K562 (cell line): ENCODE measurements around the gene TMEM121. TPM values are rescaled to one million over a fixed set of nuclear protein-coding genes. Genes with fewer than 3 reads are reported as not detected.

ENCODE experiments used
- ATAC-seq: fragments of 200-7000 bp; cut with Tn5 transposase; 3 replicates; pipeline ENCODE4 v1.9.1; 2020; ENCODE audit warnings: moderate library complexity
- BruUV-seq: library from RNA; stranded (reverse); fragments of 400-500 nt; replicated peaks from 2 replicates; lab custom pipeline; 2021; lab: Mats Ljungman, UMichigan
- CTCF ChIA-PET: fragments of 300-600 bp; formaldehyde crosslinking; extraction: SDS; loops from one replicate; lab custom pipeline; 2021; ENCODE audit warnings: low intra/inter-chr PET ratio; lab: Yijun Ruan, JAX
- POLR2A ChIA-PET: fragments of 300-600, 350-650 bp; sonication (Branson Sonifier 250); formaldehyde crosslinking; extraction: SDS; loops from one replicate; lab custom pipeline; 2021; ENCODE audit warnings: antibody characterized with exemption, inconsistent platforms; lab: Yijun Ruan, JAX
- DNase-seq, 4 experiments: peaks; one replicate each; pipeline versions ENCODE4 v3.0.0 to v3.0.0-alpha.2; 2011 to 2018; ENCODE audit warnings: low spot score in 3 of 4, mixed read lengths in 3 of 4; ENCODE audit errors: extremely low read depth in 1 of 4
- FAIRE-seq: peaks from 2 replicates; lab custom pipeline; 2011; peaks lifted over from hg19 to GRCh38; lab: Jason Lieb, UNC
- H2AFZ ChIP-seq: 2 replicates; pipeline ENCODE4 v1.6.0; 2011; ENCODE audit warnings: low read depth, low read length, control low read depth, inconsistent platforms
- H3K27ac ChIP-seq: fragments of 200-600 bp; 3 replicates; pipeline ENCODE4 v1.8.0; 2011; ENCODE audit warnings: low read depth, mild to moderate bottlenecking, control low read depth, inconsistent platforms, low read length, moderate library complexity, mixed read lengths; ENCODE audit errors: extremely low read depth
- H3K27me3 ChIP-seq, 2 experiments: fragments of 300-600 bp in 1 of 2; 2 replicates in 1 of 2; 3 replicates in 1 of 2; pipeline versions ENCODE4 v1.6.0 to v1.8.0; 2011; ENCODE audit warnings: inconsistent platforms in 2 of 2, low read length in 2 of 2, mild to moderate bottlenecking in 1 of 2, mixed read lengths in 1 of 2, moderate library complexity in 1 of 2; ENCODE audit not compliant: control insufficient read depth in 2 of 2, insufficient read depth in 2 of 2
- H3K36me3 ChIP-seq: fragments of 300-600 bp; 3 replicates; pipeline ENCODE4 v1.8.0; 2011; ENCODE audit warnings: mild to moderate bottlenecking, low read length, inconsistent platforms; ENCODE audit not compliant: control insufficient read depth, insufficient read depth
- H3K4me1 ChIP-seq, 2 experiments: fragments of 200-600 bp in 1 of 2; replicated peaks in 1 of 2; 2 replicates in 1 of 2; 3 replicates in 1 of 2; pipeline versions ENCODE4 v1.5.1 to v1.8.0; 2011; ENCODE audit warnings: inconsistent platforms in 2 of 2, low read length in 2 of 2, mild to moderate bottlenecking in 1 of 2, mixed read lengths in 1 of 2, moderate library complexity in 1 of 2; ENCODE audit not compliant: control insufficient read depth in 2 of 2, insufficient read depth in 2 of 2
- H3K4me2 ChIP-seq: 2 replicates; pipeline ENCODE4 v1.6.1; 2011; ENCODE audit warnings: low read length, control low read depth, inconsistent platforms, mixed read lengths; ENCODE audit not compliant: insufficient read depth
- H3K4me3 ChIP-seq: fragments of 200-600 bp; sonication (generic), shearing (Covaris generic); 2 replicates; pipeline ENCODE4 v1.5.1; 2016; ENCODE audit warnings: control low read depth, inconsistent platforms
- H3K79me2 ChIP-seq: fragments of 200-600 bp; 3 replicates; pipeline ENCODE4 v1.8.0; 2011; ENCODE audit warnings: low read length, inconsistent platforms; ENCODE audit not compliant: control insufficient read depth, insufficient read depth
- H3K9ac ChIP-seq, 2 experiments: 2 replicates each; pipeline versions ENCODE4 v1.6.0 to v1.6.1; 2011; ENCODE audit warnings: low read depth in 2 of 2, low read length in 2 of 2, control low read depth in 1 of 2, inconsistent platforms in 1 of 2, mild to moderate bottlenecking in 1 of 2, mixed read lengths in 1 of 2; ENCODE audit not compliant: insufficient read depth in 1 of 2
- H3K9me1 ChIP-seq: one replicate; pipeline ENCODE4 v1.6.0; 2011; ENCODE audit warnings: inconsistent platforms, mild to moderate bottlenecking, low read length, moderate library complexity; ENCODE audit not compliant: control insufficient read depth, insufficient read depth
- H3K9me3 ChIP-seq: replicated peaks from 2 replicates; pipeline ENCODE4 v1.5.1; 2011; ENCODE audit warnings: low read depth, low read length, inconsistent platforms; ENCODE audit not compliant: control insufficient read depth, insufficient read depth
- H4K20me1 ChIP-seq: replicated peaks from 2 replicates; pipeline ENCODE4 v1.6.1; 2011; ENCODE audit warnings: low read length, inconsistent platforms, mixed read lengths; ENCODE audit not compliant: control insufficient read depth, insufficient read depth
- ESRRB ChIP-seq: fragments of 250-450 bp; sonication (Bioruptor Pico); IDR thresholded peaks from 2 replicates; pipeline ENCODE4 v1.5.0; 2020; ENCODE audit warnings: mild to moderate bottlenecking, moderate library complexity, borderline replicate concordance
- HNRNPL ChIP-seq: fragments of 200-400 bp; formaldehyde crosslinking; IDR thresholded peaks from 2 replicates; pipeline ENCODE4 v1.6.1; 2017; ENCODE audit warnings: low read depth, mild to moderate bottlenecking, low read length
- NR2C1 ChIP-seq, 2 experiments: fragments of 450-650 bp; IDR thresholded peaks; 2 replicates each; pipeline ENCODE4 v1.6.1; 2017; ENCODE audit warnings: mild to moderate bottlenecking in 2 of 2, antibody characterized with exemption in 1 of 2, inconsistent platforms in 1 of 2, missing compliant biosample characterization in 1 of 2, missing genetic modification characterization in 1 of 2
- PHTF2 ChIP-seq: fragments of 250-450 bp; sonication (Bioruptor Pico); IDR thresholded peaks from 2 replicates; pipeline ENCODE4 v1.5.0; 2021; ENCODE audit warnings: mild to moderate bottlenecking
- POLR2G ChIP-seq: fragments of 200-400 bp; formaldehyde crosslinking; IDR thresholded peaks from 2 replicates; pipeline ENCODE4 v1.6.1; 2017; ENCODE audit warnings: low read depth, mild to moderate bottlenecking, antibody characterized with exemption, low read length, moderate library complexity
- ZBTB33 ChIP-seq: sonication (generic); formaldehyde crosslinking; IDR thresholded peaks from 2 replicates; pipeline ENCODE4 v1.8.1; 2023; ENCODE audit warnings: mild to moderate bottlenecking, missing genetic modification reagents
- ZBTB7A ChIP-seq: IDR thresholded peaks from 2 replicates; pipeline ENCODE4 v1.6.1; 2011; ENCODE audit warnings: low read depth, mild to moderate bottlenecking, low read length, moderate library complexity, borderline replicate concordance; ENCODE audit not compliant: control insufficient read depth
- ZFX ChIP-seq: sonication (generic); formaldehyde crosslinking; IDR thresholded peaks from 2 replicates; pipeline ENCODE4 v1.8.0; 2022; ENCODE audit warnings: mild to moderate bottlenecking, missing genetic modification reagents, moderate library complexity
- WGBS: fragments of 100-300 bp; shearing (Covaris generic); methylation state at CpG from one replicate; pipeline ENCODE4 v1.1.6; 2016; ENCODE audit warnings: low coverage, mixed read lengths; ENCODE audit not compliant: insufficient coverage; ENCODE audit errors: missing lambda C conversion rate; 5-methylcytosine and 5-hydroxymethylcytosine counted together
- in situ Hi-C: fragments of 300-500 bp; cut with MboI; formaldehyde crosslinking; loops from 4 replicates; pipeline ENCODE4 v1.15.0; 2018; ENCODE audit warnings: inconsistent platforms, mixed read lengths
- intact Hi-C: fragments of 100-400 bp; cut with micrococcal nuclease; formaldehyde crosslinking; loops from 2 replicates; pipeline ENCODE4 v1.14.2; 2022
- polyA plus RNA-seq, 8 experiments: library from polyadenylated mRNA; depleted of rRNA in 4 of 8; stranded (reverse) in 5 of 8; unstranded in 3 of 8; fragments of >200 nt; fragmentation: Nextera tagmentation in 2 of 8; fragmentation: Illumina TruSeq in 1 of 8; extraction: Ambion mirVana in 2 of 8; extraction: Trizol in 1 of 8; gene quantifications; 2 replicates each; pipeline versions ENCODE4 v1.2.1 to v1.2.3, GENCODE V29; 2011 to 2014; ENCODE audit warnings: inconsistent platforms in 1 of 8, missing spikeins in 1 of 8
- total RNA-seq, 7 experiments: library from RNA; depleted of rRNA in 6 of 7; stranded (reverse); fragments of >200 nt in 6 of 7; fragmentation: Illumina TruSeq in 2 of 7; extraction: Trizol in 2 of 7; gene quantifications; 2 replicates each; pipeline versions ENCODE4 v1.2.1 to v1.2.3, GENCODE V29; 2011 to 2021; ENCODE audit warnings: low replicate concordance in 1 of 7
- TF ChIP-seq, protein P1 (sequence below), 2 experiments: fragments of 450-650 bp; IDR thresholded peaks; 2 replicates each; pipeline ENCODE4 v1.6.1; 2016

TMEM121 gene
- total and polyA plus RNA-seq, 9 of the 15 experiments (the other 6 are each of a cell fraction or from before 2014, with no cell fraction given), result 0.31 to 0.36 TPM; not detected in 7

DNA sequence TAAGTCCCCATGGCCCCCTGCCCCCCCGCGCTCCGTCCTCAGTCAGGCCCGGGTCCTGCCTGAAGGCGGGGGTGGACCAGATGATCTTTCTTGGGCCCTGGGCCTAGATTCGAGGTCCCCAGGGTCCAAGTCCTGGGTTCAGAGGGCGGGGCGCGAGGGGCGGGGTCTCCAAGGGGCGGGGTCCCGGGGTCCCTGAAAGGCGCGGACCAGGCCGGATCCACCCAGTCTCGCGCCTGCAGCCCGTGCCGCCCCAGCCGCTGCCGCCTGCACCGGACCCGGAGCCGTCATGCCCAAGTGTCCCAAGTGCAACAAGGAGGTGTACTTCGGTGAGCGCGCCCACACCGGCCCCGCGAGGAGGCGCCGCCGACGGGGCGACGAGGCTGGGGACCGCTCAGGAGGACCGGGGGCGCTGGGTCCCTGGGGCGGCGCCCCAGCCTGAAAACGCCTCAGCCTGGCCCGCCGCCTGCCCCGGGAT, 39.4 kb upstream of the TMEM121 start:
- intact Hi-C loops (loop anchor here (5.0 kb wide), 1 partner anchor 40 kb away; no protein-coding TSS in a partner anchor), in situ Hi-C loops (loop anchor here (5.0 kb wide), 1 partner anchor 115 kb away; no protein-coding TSS in a partner anchor)
- peaks cover 10 to 89% of the 10 kb centered on the region in 2 experiments for H3K4me1 ChIP-seq
- ATAC-seq, result no peak
- DNase-seq, result no peak
- no peaks in the 10 kb centered on the region for H3K9me3 ChIP-seq
- no peak overlapping the region for H3K4me2 ChIP-seq
- no peak overlapping the region for H3K27ac ChIP-seq
- H3K79me2 ChIP-seq, result peaks cover 3% of the 10 kb centered on the region; the same call in 2 of the 3 replicates
- 93% methylated on average over 8 of the region's 45 CpGs for WGBS
- BruUV-seq, result no TSS peak
- H4K20me1 ChIP-seq, result peaks cover 3% of the 10 kb centered on the region
- no peaks in the 10 kb centered on the region for H3K27me3 ChIP-seq
- H3K36me3 ChIP-seq, result no peaks in the 10 kb centered on the region
- H3K4me3 ChIP-seq, result no peak overlapping the region
- H3K9me1 ChIP-seq, result no peaks in the 10 kb centered on the region
- H3K9ac ChIP-seq, result no peak overlapping the region
- CTCF ChIA-PET, result no interaction called here
- FAIRE-seq, result no peak
- POLR2A ChIA-PET, result no interaction called here
- H2AFZ ChIP-seq, result no peak overlapping the region
- TF ChIP-seq HNRNPL, result 0 out of 2 replicates have a peak, but pooled peaks have one; percentile 15
- no peak for TF ChIP-seq ESRRB (CRISPR knock-in tag)

- ATAC-seq, result no peak
- H3K9ac ChIP-seq, result peak overlapping the region in 1 of 2 experiments; percentile 26; a peak in 1 of 4 replicates
- H3K36me3 ChIP-seq, result peaks cover under 1% of the 10 kb centered on the region; the same call in 1 of the 3 replicates
- peaks cover 5% of the 10 kb centered on the region; the same call in 2 of the 3 replicates for H3K79me2 ChIP-seq
- WGBS, result 35% methylated on average over 7 of the region's 48 CpGs
- no TSS peak for BruUV-seq
- intact Hi-C loops (loop anchor here (5.0 kb wide), 1 partner anchor 40 kb away; no protein-coding TSS in a partner anchor), in situ Hi-C loops (loop anchor here (5.0 kb wide), 1 partner anchor 115 kb away; no protein-coding TSS in a partner anchor)
- peaks cover 6% of the 10 kb centered on the region for H4K20me1 ChIP-seq
- H3K9me3 ChIP-seq, result no peaks in the 10 kb centered on the region
- no peak overlapping the region for H3K4me3 ChIP-seq
- no peaks in the 10 kb centered on the region for H3K27me3 ChIP-seq
- peaks cover 6 to 89% of the 10 kb centered on the region in 2 experiments for H3K4me1 ChIP-seq
- DNase-seq, result peak in 1 of 4 experiments; percentile 31
- no peak overlapping the region for H3K27ac ChIP-seq
- POLR2A ChIA-PET, result no interaction called here
- H3K9me1 ChIP-seq, result no peaks in the 10 kb centered on the region
- H2AFZ ChIP-seq, result no peak overlapping the region
- H3K4me2 ChIP-seq, result no peak overlapping the region
- no peak for FAIRE-seq
- CTCF ChIA-PET, result no interaction called here
- TF ChIP-seq ZFX (CRISPR knock-in tag) (0 out of 2 replicates have a peak, but pooled peaks have one; percentile 26), POLR2G (0 out of 2 replicates have a peak, but pooled peaks have one; percentile 24), PHTF2 (CRISPR knock-in tag) (no peak), ZBTB7A (0 out of 2 replicates have a peak, but pooled peaks have one; percentile 17), ZBTB33 (CRISPR knock-in tag) (peak; percentile 84), NR2C1 (IDR thresholded peaks at IDR 0.05) (peak; percentile 60; the same call in 1 of the 2 replicates), NR2C1 (tag; IDR thresholded peaks at IDR 0.05) (peak; percentile 36; the same call in 1 of the 2 replicates)
- TF ChIP-seq, protein P1, sequence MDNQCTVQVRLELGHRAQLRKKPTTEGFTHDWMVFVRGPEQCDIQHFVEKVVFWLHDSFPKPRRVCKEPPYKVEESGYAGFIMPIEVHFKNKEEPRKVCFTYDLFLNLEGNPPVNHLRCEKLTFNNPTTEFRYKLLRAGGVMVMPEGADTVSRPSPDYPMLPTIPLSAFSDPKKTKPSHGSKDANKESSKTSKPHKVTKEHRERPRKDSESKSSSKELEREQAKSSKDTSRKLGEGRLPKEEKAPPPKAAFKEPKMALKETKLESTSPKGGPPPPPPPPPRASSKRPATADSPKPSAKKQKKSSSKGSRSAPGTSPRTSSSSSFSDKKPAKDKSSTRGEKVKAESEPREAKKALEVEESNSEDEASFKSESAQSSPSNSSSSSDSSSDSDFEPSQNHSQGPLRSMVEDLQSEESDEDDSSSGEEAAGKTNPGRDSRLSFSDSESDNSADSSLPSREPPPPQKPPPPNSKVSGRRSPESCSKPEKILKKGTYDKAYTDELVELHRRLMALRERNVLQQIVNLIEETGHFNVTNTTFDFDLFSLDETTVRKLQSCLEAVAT (IDR thresholded peaks at IDR 0.05), result no peak
Observed at GRCh38 chr14:105487449-105487985, 38.9 kb upstream of the TMEM121 start.
